NCI-H1436 treated with DMSO at 0.1 percent for 48 hours (cell line): ENCODE measurements around the gene RUNX1.
"Not testable (repeated sequence)": the region's sequence is repeated elsewhere in the genome, so short reads cannot be mapped to it uniquely, and the experiment has no call there.

Experiments
- DNase-seq: peaks from one replicate; lab custom pipeline; 2025; lab: John Stamatoyannopoulos, UW

RUNX1 gene

DNA sequence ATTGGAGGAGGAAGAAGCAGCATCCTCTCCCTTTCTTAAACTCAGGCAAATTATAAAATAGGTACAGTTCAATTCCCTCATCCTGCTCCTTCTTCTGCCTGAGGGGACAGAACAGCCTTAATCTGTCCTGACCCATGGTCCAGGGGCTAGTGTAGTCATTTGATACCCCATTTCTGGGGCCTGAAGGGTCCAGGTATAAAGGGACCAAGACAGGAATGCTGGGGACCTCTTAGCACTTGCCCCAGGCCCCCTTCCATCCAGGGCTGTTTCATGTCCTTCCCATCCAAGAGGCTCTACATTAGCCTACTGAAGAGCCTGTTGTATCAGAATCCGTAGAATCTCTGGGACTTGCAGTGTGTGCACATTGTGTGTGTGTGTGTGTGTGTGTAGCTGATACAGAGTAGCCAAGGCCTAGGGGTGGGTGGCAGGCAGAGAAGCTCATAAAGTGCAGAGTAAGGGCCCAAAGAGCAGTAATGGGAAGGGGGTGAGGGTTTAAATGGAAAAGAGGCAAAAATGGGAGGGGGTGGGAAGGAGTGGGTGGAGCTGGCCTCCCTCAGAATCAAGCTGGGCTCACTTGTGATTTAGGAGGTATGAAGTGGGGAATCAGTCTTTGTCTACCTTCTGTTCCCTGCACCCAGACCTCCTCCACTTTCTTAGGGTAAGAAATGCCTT, 32.4 kb downstream of the RUNX1 start:
- no peak for DNase-seq

DNA sequence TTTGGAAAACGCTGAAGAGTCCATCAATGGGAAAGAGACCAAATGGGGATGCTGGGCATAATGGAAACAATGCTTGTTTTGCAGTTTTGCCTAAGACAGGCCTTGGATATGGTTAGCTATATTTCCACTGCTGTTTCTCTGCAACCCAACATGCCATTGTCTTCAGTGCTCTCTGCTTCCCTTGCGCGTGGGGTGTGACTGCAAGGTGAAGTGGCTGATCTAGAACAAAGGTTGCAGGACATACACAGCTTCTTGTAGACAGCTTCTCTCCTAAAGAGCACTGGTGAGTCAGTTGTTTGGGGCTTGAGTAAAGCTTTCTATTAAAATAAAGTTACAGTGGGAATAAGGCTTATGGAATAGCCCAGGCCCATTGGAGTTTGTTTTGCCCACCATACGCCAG, 33.0 kb downstream of the RUNX1 start:
- no peak for DNase-seq

DNA sequence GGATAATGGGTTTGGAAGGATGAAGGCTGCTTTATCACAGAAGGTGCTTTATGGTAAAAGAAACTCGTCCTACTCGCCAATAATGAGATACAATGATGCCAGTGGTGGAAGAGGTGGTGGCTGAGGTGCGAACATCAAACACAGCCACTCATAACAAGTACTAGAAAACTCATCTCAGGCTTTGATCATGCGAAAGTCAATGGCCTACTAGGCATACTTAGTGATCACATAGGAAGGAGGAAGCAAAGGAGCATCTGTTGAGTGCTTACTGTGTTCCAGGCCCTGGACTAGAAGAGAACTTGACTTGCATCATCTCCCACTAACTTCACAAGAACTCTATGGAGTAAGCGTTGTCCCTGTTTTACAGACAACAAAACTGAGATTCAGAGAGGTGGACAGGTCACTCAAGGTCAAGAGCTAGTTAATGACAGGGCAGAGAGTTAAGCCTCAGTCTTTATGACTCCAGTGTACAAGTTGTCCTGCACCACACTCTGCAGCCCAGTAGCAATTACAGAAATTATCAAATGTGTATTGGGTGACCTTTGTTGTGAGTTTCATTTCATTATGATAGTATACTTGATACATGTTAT, 33.6 kb downstream of the RUNX1 start:
- DNase-seq: no peak

DNA sequence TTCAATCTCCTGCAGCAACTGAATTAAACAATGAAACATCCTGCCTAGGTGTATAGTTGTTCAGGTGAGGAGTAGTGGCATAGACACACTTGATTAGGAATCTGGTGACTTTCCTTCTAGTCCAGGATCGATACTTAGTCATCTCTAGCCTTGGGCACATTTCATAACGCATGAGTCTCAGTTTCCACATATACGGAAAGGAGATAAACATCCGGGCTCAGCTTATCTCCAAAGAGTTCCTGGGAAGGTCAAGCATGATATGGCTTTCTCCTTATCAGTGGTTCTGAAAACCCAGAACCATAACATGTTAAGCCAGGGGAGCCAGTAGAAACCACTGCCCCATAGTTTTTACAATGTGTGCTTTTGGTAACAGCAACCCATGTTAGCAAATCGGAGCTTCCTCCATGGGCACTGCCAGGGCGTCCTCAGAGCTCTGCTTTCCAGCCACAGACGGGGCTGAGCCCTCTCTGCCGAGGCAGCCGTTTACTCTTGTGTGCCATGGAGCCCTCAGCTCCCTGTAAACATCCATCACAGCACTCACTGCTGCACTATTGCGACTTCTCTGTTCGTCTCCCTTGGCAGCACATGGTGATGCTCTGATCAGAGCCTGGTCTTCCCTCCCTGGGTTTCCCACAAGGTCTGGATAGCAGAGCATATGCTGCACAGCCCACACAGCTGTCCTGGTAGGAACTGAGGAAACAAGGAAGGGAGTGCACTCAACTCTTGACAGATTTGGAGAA, 34.6 kb downstream of the RUNX1 start:
- DNase-seq: no peak

DNA sequence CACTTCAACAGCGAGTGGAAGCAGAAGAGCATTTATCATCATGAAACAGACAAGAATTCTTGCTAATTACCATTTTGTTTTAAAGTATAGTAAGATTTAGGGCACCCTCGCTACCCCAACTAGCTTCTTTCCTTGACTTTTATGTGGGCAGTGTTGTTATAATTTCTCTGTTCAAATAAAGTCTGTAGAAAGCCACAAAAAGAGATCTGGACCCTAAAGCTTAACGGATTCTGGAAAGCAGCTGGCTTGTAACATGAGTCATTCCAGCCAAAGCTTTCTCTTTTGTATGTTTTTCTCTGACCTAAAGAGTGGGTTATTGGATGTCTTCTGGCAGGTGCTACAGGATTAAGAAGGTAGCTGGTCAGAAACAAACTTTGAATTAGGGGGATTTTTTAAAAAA, 37.4 kb downstream of the RUNX1 start:
- no peak for DNase-seq

DNA sequence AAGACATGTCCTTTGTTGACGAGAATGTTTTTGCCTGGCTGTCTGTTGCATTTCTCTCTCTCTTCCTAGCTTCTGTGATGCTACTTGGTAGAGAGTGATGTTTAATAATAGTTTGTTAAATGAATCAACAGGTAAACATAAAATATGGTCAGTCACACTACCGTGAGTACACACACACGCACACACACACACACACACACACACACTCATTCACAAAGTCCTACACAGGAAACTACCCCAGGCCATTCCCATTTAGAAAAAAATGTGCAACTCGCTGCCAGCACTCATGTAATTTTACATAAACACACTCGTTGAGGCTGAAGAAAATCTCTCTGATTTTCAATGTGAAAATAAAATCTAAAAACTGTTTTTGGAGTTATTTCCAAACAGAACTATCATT, 38.7 kb downstream of the RUNX1 start:
- no peak for DNase-seq

DNA sequence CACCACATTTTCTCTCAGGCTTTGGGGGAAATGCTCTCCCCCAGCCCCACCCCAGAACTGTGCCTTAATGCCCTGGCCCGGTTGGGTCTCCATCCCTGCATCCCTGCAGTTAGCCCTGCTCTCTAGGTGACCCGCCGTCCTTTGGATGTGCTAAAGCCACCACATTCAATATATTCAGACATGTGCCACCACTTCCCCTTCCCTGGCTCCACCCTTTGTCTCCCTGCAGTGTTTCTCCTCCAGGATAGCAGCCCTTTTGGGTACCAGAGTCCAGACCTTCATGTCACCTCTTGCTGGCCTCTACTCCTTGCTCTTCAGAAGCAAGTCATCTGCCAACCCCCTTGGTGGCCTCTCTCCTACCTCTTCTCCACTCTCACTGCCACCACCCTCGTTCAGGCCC, 41.8 kb downstream of the RUNX1 start:
- no peak for DNase-seq

DNA sequence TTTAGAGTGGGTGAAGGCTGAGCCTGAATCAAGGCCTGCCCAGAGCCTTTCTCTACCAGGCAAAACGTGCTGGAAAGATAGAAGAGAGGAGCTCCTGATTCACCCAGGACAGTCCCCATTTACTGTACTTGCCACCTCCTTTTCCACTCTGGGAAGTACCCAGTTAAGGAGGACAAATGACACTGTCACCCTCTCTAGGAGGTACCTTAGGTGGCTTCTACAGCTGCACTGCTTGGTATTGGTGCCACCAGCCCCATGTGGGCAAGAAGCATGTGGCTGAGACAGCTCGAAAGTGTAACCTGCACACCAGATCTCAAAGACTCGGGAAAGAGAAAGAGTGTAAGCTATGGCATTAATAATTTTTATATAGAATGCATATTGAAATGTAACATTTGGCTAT, 42.3 kb downstream of the RUNX1 start:
- no peak for DNase-seq

DNA sequence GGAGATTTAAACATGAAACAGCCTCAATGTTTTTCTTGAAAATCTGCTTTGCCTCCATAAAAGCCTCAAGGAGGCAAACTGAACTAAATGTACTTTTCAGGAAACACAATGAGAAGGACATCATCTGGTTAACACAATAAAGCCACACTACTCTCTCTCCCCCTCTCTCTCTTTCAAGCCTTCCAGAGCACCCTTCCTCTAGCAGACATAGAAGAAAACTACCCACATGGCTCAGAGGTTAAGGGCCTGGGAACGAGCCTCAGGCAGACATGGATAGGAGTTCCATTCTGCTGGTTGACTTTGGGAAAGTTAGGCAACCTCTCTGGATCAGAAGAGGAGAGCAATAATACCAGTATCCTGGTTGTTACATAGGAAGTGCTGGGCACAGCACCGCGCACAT, 42.9 kb downstream of the RUNX1 start:
- no peak for DNase-seq

DNA sequence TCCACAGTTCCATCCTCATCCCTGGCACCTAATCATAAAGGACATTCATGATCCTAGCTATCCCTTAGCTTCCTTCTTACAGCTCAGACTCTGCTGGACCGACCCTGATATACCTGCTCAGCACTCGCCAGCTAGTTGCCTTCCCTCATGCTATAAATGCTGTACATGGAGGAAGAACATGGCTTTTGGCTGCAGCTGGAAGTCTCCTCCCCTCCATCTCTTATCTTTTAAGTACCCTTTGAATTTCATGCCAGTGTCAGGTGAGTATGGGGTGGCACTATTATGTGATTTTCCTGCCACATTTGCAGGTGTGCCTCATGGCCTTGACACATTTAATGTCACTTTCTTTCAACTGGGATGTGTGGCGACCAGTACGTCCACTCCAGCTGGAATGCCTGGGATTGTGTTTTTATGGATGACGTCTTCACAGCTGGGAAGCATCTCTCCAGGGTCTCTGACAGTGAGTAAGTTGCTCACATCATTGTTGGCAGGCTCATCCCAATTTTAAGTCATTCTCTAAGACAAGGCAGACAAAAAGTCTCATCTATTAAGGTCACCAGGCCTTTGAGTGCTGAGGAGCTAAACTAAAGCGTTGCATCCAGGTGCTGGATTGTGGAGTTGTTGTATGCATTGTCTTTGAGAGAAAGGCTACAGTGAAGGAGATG, 43.4 kb downstream of the RUNX1 start:
- no peak for DNase-seq

DNA sequence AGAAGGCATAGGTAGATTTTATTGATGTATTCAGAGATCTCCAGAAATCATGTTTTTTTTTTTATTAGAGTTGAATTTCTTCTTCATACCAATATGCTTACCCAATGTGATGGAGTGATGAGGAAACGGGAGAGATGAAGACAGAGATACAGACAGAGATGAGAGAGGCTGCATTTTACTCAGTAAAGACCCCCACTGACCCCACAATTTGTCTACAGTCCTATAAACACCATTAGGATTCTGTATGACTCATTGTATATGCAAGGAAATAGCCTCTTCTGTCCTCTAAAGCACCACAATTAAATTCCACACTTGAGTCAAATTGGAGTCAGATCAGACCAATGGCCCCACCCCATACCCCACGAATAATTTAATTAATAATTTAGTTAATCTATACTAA, 44.0 kb downstream of the RUNX1 start:
- no peak for DNase-seq

DNA sequence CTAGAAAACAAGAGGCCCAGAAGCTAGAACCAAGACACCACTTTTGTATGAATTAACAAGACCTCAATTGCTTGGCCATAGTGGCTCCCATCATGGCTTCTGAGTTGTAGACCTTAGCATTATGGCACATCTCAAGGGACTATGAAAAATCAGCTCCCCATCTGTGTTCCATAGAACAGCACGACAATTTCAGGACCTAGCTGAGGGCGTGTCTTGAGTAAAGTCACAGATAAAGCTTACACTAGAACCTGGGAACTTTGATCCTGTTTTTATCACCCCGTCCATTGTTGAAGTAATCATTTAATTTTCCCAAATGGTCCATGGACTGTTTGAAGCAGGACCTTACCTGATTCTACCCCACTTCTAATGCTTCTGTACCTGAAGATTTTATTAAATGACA, 44.8 kb downstream of the RUNX1 start:
- no peak for DNase-seq

DNA sequence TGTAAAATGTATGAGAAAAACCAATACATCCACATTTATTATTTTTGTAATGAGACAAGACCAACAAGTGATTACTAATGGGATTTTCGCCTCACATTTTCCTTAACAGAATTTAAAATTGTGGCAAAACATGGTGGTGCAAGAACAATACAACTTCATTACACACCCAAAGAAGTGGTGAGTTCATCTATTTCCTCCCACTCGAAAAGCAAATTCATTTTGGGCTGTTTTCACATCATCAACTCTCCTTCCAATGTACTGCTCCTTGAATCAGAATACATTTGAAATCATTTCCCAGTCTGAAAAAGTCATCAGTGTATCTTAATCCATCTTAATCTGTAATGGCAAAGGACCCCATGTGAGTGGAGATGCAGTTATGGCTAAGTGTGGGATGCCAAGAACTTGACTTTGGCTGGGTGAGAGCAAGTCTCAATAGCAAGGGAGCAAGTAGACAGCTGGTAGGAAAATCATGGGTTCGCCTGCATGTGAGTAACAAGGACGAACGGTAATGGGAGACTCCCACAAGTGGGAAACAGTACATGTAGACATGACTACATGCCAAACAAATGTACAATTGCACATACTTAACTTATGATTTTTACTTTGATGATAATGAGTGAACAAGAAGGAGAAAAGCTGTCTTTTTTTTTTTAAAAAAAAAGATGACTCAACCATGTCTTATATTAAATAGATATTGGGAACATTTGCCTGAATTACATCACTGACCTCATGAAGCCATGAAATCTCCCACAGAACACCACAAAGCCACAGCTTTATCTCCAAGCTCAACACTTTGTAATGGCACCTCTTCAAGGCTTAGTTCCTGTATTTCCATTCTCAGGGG, 46.0 kb downstream of the RUNX1 start:
- no peak for DNase-seq

DNA sequence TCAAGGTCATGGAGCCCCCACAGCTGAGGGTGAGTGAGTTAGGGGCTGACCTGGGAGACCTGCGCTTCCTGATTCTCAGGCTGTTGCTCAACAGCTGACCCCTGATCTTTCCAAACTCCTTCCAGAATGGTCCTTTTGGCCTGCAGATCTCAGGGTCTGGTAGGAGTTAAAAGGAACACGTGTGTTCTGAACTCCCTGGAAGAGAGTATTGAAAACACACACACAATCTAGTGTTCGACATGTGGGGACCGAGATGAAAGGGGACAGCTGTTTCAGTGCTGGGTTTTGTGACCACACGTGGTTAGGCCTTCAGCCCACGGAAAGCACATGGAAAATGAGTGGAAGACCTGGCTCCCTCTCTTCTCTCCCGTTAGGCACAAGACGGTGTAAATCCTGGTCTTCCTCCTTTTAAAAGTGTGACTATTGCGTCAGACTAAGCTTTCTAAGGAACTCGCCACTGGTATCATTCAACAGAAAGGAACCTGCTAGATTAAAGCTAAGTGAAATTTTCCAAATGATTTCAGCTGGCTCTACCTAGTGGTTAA, 49.6 kb downstream of the RUNX1 start:
- DNase-seq: no peak

DNA sequence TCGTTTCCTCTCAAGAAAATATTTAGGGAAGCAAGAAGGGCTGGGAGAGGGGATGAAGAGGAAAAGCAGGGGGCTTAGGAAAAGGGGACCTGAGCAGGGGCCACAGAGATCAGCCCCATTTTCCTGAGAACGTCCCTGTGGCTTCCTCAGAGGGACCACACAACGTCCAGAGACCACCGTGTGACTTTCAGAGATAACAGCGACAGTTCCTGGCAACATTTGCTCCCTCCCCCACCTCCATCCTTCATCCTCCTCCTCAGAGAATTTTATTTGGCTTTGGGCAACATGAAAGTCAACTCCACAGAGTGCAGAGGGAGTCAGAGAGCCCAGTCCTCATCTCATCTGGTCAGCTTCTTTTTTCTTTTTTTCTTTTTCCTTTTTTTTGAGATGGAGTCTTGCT, 50.9 kb downstream of the RUNX1 start:
- no peak for DNase-seq

DNA sequence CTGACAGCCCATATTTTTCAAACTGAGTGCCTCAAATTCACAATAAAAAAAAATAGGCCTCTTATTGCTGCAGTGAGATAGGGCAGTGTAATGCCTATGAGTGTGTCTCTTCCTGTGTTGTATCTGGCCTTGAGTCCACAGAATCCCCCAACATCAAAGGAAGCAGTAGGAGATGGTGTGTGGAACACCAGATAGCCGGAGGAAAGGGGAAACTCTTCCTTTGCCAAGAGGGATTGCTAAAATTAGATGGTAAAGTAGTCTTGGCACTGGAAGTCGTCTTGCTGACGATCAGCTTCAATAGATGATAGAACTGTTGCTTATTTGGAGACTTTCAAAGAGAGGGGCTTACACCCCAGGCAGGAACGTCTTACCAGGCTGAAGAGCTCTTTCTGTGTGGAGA, 51.8 kb downstream of the RUNX1 start:
- DNase-seq: no peak

DNA sequence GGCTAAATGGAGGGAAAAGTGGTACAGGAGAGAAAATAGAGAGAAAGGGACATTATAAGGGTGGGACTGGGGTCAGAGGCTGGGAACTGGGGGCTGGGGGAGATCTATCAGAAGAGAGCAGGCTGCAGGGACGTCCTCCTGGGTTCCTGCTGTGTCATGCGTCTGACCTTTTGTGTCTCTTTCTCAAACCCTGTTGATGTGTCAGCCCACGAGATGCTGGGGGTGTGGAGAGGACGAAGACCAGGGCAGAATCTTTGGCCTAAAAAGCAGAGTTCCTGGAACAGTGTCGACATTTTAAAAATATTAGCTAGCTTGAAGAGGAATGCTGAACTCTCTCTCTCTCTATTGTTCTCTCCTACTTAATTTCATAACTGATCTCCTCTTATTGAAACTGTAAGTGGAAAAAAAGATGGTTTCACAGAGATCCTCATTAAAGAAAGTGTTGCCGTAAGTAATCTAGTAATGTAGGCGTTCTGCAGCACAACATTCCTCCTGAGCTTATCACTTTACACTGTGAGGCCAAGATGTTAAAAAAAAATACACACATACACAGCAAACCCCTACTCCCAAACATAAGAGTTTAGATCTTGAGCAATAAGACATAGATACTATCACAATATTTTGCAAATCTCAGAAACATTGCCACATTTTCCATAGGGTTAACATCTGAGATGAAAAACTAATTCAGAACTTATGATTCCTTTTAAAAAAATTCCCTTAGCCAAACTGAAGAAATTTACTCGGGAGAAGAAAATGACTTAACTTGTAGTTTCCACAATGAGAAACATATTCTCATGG, 52.6 kb downstream of the RUNX1 start:
- no peak for DNase-seq

DNA sequence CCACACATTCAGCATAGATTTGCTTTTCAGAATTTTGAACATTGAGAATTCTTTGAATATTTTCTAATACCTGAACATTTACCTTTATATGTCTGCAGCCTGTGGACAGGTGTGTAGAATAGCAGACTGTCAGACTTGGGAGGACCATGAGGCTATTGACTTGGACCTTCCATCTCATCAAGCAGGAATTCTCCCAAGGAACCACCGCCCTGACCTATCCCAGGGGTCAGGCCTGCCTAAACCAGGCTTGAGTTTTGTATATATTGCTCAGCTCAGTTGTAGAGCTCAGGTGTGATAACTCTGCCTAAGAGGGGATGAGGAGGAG, 53.2 kb downstream of the RUNX1 start:
- DNase-seq: no peak

DNA sequence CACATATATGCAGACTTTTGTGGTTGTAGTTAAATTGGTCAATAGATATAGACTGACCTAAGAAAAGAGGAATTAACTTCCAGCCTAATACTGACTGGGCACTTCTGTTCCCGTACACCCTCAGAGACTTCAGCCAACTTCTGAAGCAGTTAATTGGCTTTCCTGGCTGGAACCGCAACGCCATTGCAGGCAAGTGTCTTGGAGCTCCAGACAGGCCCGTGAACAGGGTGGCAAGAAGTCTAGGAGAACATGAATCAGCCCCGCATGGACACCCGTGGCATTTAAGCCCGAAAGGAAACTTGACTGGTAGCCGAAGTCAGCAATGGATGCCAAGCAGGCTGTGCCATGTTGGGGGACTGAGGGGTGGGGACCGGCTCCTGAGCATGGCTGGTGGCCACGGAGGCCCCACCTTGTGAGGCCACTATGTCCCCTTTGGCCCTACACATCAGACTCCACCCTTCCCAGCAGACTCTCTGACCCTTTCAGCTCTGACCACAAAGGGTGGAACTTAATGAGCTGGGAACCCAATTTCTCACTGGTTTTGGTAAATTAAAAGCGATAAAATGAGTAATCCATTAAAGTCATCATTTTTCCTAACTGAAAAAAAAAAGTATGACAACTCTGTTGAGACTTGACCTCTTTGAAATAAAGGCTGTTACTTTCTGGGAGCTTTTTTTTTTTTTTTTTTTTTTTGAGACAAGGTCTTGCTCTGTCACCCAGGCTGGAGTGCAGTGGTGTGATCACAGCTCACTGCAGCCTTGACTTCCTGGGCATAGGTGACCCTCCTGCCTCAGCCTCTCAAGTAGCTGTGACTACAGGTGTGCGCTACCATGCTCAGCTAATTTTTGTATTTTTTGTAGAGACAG, 54.1 kb downstream of the RUNX1 start:
- DNase-seq: no peak

DNA sequence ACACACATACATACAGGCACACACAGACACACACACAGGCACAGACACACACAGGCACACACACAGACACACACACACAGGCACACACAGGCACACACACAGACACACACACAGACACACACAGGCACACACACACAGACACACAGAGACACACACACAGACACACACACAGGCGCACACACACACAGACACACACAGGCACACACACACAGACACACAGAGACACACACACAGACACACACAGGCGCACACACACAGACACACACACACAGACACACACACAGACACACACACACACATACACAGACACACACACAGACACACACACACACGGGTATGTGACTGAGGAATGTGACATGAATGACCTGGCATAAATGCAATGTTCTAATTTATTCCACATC, 55.6 kb downstream of the RUNX1 start:
- not testable (repeated sequence) for DNase-seq
